ENCODE results near the gene DDX28.
"Not testable (repeated sequence)": the region's sequence is repeated elsewhere in the genome, so short reads cannot be mapped to it uniquely, and the experiment has no call there.

Gene DDX28

GRCh38 chr16:67993207-67994039 is 29.6 kb downstream of the DDX28 start:
- DNase-seq, result peak; percentile 53

DNA sequence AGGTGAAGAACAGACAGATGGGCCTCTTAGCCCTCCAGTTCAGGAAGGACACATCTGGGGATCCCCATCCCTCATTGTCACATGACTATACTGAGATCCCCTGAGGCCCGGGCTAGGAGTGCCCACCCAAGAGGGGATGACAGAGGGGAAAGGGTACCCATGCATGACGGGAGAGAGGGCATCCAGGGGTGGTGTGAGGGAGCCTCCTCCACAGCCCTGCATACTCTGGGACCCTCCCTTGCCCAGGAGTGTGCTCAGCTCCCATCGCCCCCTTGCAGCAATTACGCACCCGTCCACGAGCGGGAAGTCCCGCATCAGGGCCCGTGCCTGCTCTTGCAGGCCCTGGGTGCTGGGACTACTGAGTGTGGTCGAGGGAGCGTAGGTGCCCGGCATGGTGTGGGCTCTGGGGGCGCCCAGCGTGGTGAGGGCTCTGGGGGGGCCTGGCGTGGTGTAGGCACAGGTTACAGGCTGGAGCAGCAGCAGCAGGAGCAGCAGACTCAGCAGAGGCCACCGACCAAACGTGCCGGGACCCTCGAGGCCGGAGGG is 30.3 kb downstream of the DDX28 start:
- DNase-seq, result no peak

DNA sequence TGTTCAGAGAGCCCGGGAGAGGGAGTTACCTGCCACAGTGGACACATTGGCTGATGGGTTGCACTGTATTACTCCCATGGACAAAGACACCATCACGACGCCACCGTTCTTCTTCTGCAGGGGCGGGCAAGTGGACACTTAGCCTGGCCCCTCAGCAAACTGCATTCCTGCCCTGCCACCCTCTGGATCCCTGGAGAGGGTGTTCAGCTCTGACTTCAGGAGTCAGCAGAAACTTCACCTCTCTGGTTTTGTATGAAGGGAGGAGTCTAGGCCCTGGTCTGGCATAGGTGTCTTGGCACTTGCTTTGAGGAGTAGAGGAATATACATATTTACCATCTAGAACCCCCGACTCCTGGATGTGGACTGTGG is 33.0 kb downstream of the DDX28 start:
- DNase-seq, result no peak

GRCh38 chr16:67989322-67990017 is 33.6 kb downstream of the DDX28 start:
- DNase-seq, result no peak

- DNase-seq, result no peak
Observed at GRCh38 chr16:67988675-67989074, 34.4 kb downstream of the DDX28 start.

- DNase-seq, result no peak
Observed at GRCh38 chr16:67987460-67988160, 35.4 kb downstream of the DDX28 start.

GRCh38 chr16:67986949-67987348 is 36.1 kb downstream of the DDX28 start:
- DNase-seq, result no peak

DNA sequence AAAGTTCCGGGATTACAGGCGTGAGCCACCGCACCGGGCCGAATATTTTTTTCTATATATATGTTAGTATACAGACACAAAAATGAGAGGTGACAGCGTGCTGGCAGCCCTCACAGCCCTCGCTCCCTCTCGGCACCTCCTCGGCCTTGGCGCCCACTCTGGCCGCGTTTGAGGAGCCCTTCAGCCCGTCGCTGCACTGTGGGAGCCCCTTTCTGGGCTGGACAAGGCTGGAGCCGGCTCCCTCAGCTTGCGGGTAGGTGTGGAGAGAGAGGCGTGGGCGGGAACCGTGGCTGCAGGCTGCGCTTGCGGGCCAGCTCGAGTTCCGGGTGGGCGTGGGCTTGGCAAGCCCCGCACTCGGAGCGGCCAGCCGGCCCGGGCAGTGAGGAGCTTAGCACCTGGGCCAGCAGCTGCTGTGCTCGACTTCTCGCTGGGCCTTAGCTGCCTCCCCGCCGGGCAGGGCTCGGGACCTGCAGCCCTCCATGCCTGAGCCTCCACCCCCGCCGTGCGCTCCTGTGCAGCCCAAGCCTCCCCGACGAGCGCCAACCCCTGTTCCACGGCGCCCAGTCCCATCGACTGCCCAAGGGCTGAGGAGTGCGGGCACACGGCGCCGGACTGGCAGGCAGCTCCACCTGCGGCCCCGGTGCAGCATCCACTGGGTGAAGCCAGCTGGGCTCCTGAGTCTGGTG is 40.9 kb downstream of the DDX28 start:
- DNase-seq, result no peak

GRCh38 chr16:67979955-67980678 is 42.9 kb downstream of the DDX28 start, which contains the start of gene DPEP3:
TSS of gene DPEP3 (minus strand) at chr16:67980499. CDS start at chr16:67980380, 119 bp downstream.
- no peak for DNase-seq

DNA sequence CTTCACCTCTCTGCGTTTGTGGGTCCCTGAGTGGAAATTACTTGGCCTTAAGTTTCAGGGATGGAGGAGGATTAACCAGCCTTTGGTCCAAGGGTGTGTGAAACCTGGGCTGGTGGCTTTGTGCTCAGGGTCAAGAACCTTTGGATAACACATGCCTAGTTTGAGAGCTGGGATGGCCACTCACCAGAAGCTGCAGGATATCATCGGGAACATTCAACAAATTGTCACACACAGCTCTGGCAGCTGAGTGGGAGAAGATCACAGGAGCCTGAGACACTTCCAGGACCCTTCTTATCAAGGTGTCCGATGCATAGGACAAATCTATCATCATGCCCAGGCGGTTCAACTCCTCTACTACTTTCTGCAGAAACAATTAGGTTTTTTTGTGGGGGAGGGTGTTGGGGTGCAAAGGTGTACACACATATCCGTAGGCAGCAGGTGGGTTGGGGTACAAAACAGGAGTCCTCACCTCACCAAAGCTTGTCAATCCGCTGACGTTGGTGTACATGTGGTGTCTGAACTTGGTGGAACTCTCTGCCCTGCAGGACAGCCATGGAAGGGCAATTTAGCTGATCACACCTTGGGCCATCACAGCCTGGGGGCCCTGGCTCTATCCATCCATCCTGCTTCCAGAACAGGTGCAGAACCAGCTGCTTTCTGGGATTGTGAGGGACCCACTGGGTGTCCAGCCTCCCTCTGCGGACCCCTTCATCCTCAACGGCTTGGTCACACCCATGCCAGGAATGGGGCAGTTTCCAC is 45.4 kb downstream of the DDX28 start:
- DNase-seq, result no peak

GRCh38 chr16:67977005-67977404 is 46.0 kb downstream of the DDX28 start:
- DNase-seq, result no peak

GRCh38 chr16:67976205-67976604 is 46.8 kb downstream of the DDX28 start:
- DNase-seq, result no peak

GRCh38 chr16:67975321-67976105 is 47.5 kb downstream of the DDX28 start:
- DNase-seq, result no peak

DNA sequence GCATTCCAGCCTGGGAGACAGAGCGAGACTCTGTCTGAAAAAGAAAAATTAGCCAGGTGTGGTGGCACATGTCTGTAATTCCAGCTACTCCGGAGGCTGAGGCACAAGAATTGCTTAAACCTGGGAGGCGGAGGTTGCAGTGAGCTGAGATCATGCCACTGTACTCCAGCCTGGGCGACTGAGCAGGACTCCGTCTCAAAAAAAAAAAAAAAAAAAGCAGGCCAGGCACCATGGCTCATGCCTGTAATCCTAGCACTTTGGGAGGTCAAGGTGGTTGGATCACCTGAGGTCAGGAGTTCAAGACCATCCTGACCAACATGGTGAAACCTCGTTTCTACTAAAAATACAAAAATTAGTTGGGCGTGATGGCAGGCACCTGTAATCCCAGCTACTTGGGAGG is 50.7 kb downstream of the DDX28 start:
- DNase-seq, result not testable (repeated sequence)

- DNase-seq, result no peak
Observed at GRCh38 chr16:67971111-67971510, 51.9 kb downstream of the DDX28 start.
